Sigmoid colon (tissue), 7 donors: Measurements from ENCODE around the gene TNS1. TPM values are rescaled to one million over a fixed set of nuclear protein-coding genes. Genes with fewer than 3 reads are reported as not detected.
A peak's percentile ranks its signal among the peaks of the same experiment; 100 is the strongest.

Source experiments
- DNase-seq: peaks from one replicate; pipeline ENCODE4 v3.0.0-alpha.2; 2019
- H3K27ac ChIP-seq, 4 donors: fragments of 200-600 bp; sonication (generic); one replicate each; pipeline ENCODE4 v1.5.1; 2016 to 2019; ENCODE audit warnings: mild to moderate bottlenecking in 1 of 4
- H3K27me3 ChIP-seq, 3 donors: fragments of 200-600 bp; sonication (generic); one replicate each; pipeline ENCODE4 v1.5.1; 2019; ENCODE audit warnings: mild to moderate bottlenecking in 1 of 3
- H3K36me3 ChIP-seq, 4 donors: fragments of 200-600 bp; sonication (generic); one replicate each; pipeline ENCODE4 v1.5.1; 2016 to 2019
- H3K4me1 ChIP-seq, 4 donors: fragments of 200-600 bp; sonication (generic); one replicate each; pipeline ENCODE4 v1.5.1; 2017 to 2019
- H3K4me3 ChIP-seq, 4 donors: fragments of 200-600 bp; sonication (generic); one replicate each; pipeline ENCODE4 v1.5.1; 2017 to 2019; ENCODE audit warnings: mild to moderate bottlenecking in 2 of 4, moderate library complexity in 1 of 4
- H3K9me3 ChIP-seq, 4 donors: fragments of 200-600 bp in 3 of 4; sonication (generic) in 3 of 4; one replicate each; pipeline versions ENCODE4 v1.5.1 to v1.6.1; 2013 to 2019
- EP300 ChIP-seq, 4 donors: sonication (generic); formaldehyde crosslinking; IDR thresholded peaks; one replicate each; pipeline ENCODE4 v1.6.1; 2017; ENCODE audit warnings: antibody characterized with exemption in 4 of 4
- POLR2A ChIP-seq, 2 donors: fragments of 450-650 bp; IDR thresholded peaks; one replicate each; pipeline ENCODE4 v1.6.1; 2016; ENCODE audit warnings: antibody characterized with exemption in 2 of 2, mild to moderate bottlenecking in 2 of 2, moderate library complexity in 2 of 2
- POLR2AphosphoS5 ChIP-seq, 4 donors: sonication (generic); formaldehyde crosslinking; IDR thresholded peaks; one replicate each; pipeline ENCODE4 v1.6.1; 2017; ENCODE audit warnings: antibody characterized with exemption in 4 of 4
- WGBS, 2 donors: extraction: QIAGEN DNeasy Blood & Tissue Kit; methylation state at CpG; one replicate each; pipeline ENCODE4 v1.1.7; 2013; 5-methylcytosine and 5-hydroxymethylcytosine counted together
- intact Hi-C: fragments of 100-400 bp; cut with DNase I; formaldehyde crosslinking; loops from one replicate; pipeline ENCODE4 v1.15.1; 2023
- polyA plus RNA-seq, 3 donors: library from polyadenylated mRNA; stranded (reverse); fragments of 200-250 nt; gene quantifications; one replicate each; pipeline ENCODE4 v1.2.3, GENCODE V29; 2013
- total RNA-seq, 4 donors: library from RNA; depleted of rRNA; stranded (reverse); fragments of >200 nt; gene quantifications; one replicate each; pipeline ENCODE4 v1.1.0, GENCODE V29; 2016
- TF ChIP-seq, protein P1 (sequence below), 4 experiments: fragments of 450-650 bp in 3 of 4; fragments of 200-600 bp in 1 of 4; IDR thresholded peaks; one replicate each; pipeline ENCODE4 v1.5.1; 2016 to 2019; ENCODE audit warnings: antibody characterized with exemption in 4 of 4, mild to moderate bottlenecking in 3 of 4, moderate library complexity in 2 of 4
- donor health status: healthy with polysubstance abuse.
- donor health status: Bipolar disorder and iron deficiency.
- donor health status: healthy.

The TNS1 gene
- total and polyA plus RNA-seq, 7 donors, result 3.7 to 1,607 (median 444) TPM

DNA sequence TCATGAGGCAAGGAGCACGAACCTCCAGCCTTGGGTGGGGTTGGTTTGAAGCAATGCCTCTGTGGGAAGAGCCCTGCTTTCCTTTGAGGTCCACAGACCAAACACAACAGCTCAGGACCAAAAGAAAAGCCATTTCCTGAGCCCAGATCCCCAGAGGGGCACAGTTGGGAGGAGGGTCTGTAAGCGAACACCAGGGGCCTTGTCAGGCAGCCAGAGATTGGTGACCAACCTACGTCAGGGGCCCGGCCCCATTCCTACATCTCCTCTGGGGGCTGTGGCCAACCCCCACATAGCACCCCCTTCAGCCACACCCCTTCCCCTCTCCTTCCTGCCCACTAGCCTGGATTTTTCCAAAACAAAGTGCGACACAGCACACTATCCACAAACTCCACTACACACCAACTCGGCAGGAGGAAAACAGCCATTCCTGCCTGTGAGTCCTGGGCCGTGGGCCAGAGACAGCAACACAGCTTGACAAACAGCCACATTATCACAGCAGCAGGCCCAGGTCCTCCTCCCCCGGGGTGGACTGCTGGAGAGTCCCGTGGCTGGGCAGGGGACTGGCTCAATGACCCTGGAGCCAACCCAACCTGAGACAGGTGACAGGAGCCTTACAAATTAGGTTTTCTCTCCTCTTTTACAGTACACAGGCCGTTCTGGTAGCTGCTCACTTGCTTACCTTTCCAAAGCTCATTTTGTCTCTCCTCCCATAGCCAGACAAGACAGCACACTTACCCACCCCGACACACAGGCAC, 98.8 kb downstream of the TNS1 start:
- H3K9me3 ChIP-seq, result no peaks in the 10 kb centered on the region
- no peaks in the 10 kb centered on the region for H3K27me3 ChIP-seq
- H3K27ac ChIP-seq, result peak overlapping the region; percentile 94 to 98 (median 98)
- TF ChIP-seq EP300 (IDR thresholded peaks at IDR 0.05) (peak in 1 of 4 donors; percentile 8), POLR2AphosphoS5 (IDR thresholded peaks at IDR 0.05) (peak; percentile 75 to 81 (median 80)), POLR2A (IDR thresholded peaks at IDR 0.05) (no peak)
- peak overlapping the region in 2 of 4 donors; percentile 7 to 16 for H3K4me3 ChIP-seq
- H3K36me3 ChIP-seq, result peaks cover 0 to 48% (median 29%) of the 10 kb centered on the region in 4 donors
- intact Hi-C loops, result loop anchor here (2.0 kb wide), 1 partner anchor 37 kb away; no protein-coding TSS in a partner anchor
- DNase-seq, result peak; percentile 94
- H3K4me1 ChIP-seq, result peaks cover 0 to 100% (median 100%) of the 10 kb centered on the region in 4 donors
- WGBS, 2 donors, result 39 to 42% methylated on average over 11 of the region's 11 CpGs

DNA sequence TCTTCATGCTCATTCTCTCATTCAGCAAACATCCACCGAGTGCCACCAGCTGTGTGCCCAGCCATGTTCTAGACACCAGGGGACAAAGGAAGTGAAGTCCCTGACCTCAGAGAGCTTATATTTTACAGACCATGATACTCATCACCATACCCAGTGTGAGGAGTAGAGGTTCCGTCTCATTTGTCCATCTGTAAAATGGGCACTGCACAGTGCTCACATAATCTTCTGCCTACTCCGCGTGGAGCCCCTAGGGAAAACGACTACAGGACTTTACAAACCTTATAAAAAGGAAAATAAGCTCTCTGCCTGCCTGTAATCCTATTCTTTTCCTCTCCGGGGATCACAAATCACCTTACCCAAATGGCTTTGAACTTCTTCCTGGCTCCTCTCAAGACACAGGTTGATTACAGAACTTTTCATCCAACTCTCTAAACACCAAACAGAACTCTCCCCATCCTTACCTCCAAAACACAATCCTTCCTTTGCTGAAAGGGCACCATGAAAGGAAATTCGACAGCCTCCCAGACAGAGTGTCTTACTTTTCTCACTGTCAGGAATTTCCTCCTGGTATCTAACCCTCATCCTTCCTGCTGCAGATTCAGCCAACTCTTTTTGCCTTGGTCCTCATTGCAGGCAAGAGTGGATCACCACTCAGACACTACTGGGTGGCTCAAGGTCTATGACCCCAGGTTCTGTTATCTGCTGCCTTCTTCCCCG, 99.5 kb downstream of the TNS1 start:
- DNase-seq, result no peak
- peaks cover 0 to 50% (median 32%) of the 10 kb centered on the region in 4 donors for H3K36me3 ChIP-seq
- TF ChIP-seq, protein P1, sequence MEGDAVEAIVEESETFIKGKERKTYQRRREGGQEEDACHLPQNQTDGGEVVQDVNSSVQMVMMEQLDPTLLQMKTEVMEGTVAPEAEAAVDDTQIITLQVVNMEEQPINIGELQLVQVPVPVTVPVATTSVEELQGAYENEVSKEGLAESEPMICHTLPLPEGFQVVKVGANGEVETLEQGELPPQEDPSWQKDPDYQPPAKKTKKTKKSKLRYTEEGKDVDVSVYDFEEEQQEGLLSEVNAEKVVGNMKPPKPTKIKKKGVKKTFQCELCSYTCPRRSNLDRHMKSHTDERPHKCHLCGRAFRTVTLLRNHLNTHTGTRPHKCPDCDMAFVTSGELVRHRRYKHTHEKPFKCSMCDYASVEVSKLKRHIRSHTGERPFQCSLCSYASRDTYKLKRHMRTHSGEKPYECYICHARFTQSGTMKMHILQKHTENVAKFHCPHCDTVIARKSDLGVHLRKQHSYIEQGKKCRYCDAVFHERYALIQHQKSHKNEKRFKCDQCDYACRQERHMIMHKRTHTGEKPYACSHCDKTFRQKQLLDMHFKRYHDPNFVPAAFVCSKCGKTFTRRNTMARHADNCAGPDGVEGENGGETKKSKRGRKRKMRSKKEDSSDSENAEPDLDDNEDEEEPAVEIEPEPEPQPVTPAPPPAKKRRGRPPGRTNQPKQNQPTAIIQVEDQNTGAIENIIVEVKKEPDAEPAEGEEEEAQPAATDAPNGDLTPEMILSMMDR (IDR thresholded peaks at IDR 0.05), result no peak
- TF ChIP-seq EP300 (IDR thresholded peaks at IDR 0.05) (no peak), POLR2A (IDR thresholded peaks at IDR 0.05) (no peak), POLR2AphosphoS5 (IDR thresholded peaks at IDR 0.05) (peak in 1 of 4 donors; percentile 48)
- H3K4me3 ChIP-seq, result peak overlapping the region in 2 of 4 donors; percentile 7 to 16
- H3K4me1 ChIP-seq, result peaks cover 0 to 100% (median 100%) of the 10 kb centered on the region in 4 donors
- intact Hi-C loops, result loop anchor here (2.0 kb wide), 1 partner anchor 38 kb away; no protein-coding TSS in a partner anchor
- peak overlapping the region; percentile 94 to 98 (median 98) for H3K27ac ChIP-seq
- H3K27me3 ChIP-seq, result no peaks in the 10 kb centered on the region
- WGBS, 2 donors, result 75 to 76% methylated on average over 8 of the region's 8 CpGs
- no peaks in the 10 kb centered on the region for H3K9me3 ChIP-seq

DNA sequence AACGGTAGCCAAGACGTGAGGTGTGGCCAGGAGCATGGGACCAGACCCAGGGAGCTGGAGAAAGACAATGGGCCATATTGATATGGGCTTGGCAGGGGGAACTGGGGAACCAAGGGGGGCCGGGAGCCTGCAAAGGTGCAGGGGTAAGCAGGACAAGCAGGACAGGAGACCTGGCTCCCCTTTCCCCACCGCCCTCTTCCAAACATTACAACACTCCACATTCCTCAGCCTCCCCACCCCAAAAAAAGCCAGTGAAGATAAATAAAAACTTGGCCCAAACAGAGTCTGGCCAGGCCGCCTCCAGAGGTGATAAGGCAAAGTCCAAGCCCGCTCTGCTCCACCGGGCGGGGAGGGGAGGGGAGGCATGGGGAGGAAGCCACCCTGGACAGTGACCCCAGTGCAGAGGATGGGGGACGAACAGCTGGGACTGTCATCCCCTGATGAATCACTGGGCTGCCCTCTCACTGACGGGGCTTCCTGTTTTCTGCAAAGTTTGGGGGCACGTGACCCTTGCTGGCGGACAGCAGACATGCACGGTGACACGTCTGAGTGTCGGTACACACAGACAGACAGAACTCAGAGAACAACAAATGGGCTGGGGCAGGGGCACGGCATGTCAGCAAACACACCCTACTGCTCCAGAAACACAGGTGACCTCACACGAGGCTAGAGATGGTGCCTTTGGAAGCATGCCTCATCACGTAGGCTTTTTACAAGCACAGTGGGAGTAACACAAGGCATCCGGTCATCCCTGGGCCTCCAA, 100.2 kb downstream of the TNS1 start:
- no peaks in the 10 kb centered on the region for H3K27me3 ChIP-seq
- peaks cover 4 to 57% (median 37%) of the 10 kb centered on the region in 4 donors for H3K36me3 ChIP-seq
- TF ChIP-seq, protein P1 (IDR thresholded peaks at IDR 0.05), result no peak
- TF ChIP-seq POLR2AphosphoS5 (IDR thresholded peaks at IDR 0.05), result peak; percentile 61 to 80 (median 68)
- TF ChIP-seq POLR2A (IDR thresholded peaks at IDR 0.05), result no peak
- TF ChIP-seq EP300 (IDR thresholded peaks at IDR 0.05), result peak in 2 of 4 donors; percentile 37 to 73
- intact Hi-C loops, result loop anchor here (2.0 kb wide), 1 partner anchor 38 kb away; no protein-coding TSS in a partner anchor
- H3K4me1 ChIP-seq, result peaks cover 0 to 100% (median 100%) of the 10 kb centered on the region in 4 donors
- peak overlapping the region in 1 of 4 donors; percentile 16 for H3K4me3 ChIP-seq
- H3K27ac ChIP-seq, result peak overlapping the region; percentile 94 to 98 (median 98)
- 7 to 26% methylated on average over 19 of the region's 19 CpGs for WGBS, 2 donors
- DNase-seq, result peak; percentile 95
- H3K9me3 ChIP-seq, result no peaks in the 10 kb centered on the region

DNA sequence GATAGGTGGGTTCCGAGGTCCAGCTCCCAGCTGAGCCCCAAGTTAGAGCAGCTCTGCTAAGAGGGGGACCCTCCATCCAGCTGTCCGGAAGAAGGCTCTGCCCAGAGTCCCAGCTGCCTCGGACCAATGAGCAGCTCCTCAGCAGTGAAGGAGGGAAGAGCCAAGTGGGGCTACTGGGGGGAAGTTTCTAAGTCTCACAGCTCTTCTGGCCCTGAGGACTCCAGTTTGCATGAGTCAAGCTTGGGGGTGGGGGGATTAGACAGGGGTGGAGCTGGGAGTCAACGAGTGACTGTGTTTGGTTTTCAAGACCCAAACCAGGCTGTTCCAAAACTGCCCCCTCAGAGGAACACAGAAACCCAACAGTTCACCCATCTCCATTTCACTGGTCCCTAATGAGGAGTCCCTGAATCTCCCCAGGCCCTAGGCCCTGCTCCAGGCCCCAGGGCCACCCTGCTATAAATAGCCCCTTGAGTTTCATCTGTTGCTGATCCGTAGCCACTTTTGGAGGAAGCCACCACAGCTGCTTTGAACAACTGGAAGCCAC, 100.9 kb downstream of the TNS1 start:
- Histone ChIP-seq H3K27me3 (no peaks in the 10 kb centered on the region), H3K9me3 (no peaks in the 10 kb centered on the region), H3K36me3 (peaks cover 10 to 64% (median 44%) of the 10 kb centered on the region in 4 donors), H3K27ac (peak overlapping the region; percentile 94 to 98 (median 98)), H3K4me1 (peaks cover 0 to 100% (median 100%) of the 10 kb centered on the region in 4 donors), H3K4me3 (peak overlapping the region in 1 of 4 donors; percentile 16)
- 40 to 63% methylated on average over 5 of the region's 5 CpGs for WGBS, 2 donors
- DNase-seq, result peak; percentile 88
- TF ChIP-seq POLR2A (IDR thresholded peaks at IDR 0.05) (no peak), POLR2AphosphoS5 (IDR thresholded peaks at IDR 0.05) (no peak), EP300 (IDR thresholded peaks at IDR 0.05) (no peak)
- intact Hi-C loops, result loop anchor here (2.0 kb wide), 1 partner anchor 39 kb away; no protein-coding TSS in a partner anchor

DNA sequence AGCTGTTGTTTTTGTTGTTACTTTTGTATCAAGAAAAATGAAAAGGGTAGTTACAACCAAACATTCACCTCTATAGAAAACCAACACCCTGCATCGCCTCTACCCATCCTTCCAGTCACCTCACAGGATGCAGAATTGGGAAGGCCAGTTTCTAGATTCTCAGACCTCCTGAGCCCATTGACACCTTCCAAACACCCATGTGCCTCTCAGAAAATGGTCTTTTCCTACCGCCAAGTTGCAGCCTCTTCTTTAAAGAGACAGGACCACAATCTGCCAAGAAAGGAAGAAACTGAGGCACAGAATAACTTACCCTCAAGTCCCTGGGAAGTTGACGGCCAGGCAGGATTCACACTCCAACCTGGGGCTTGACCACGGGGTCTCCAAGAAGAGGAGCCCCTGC, 101.4 kb downstream of the TNS1 start:
- Histone ChIP-seq H3K27ac (peak overlapping the region; percentile 94 to 98 (median 98)), H3K4me1 (peaks cover 0 to 100% (median 96%) of the 10 kb centered on the region in 4 donors), H3K9me3 (no peaks in the 10 kb centered on the region), H3K36me3 (peaks cover 14 to 69% (median 47%) of the 10 kb centered on the region in 4 donors), H3K27me3 (no peaks in the 10 kb centered on the region), H3K4me3 (no peak overlapping the region)
- DNase-seq, result no peak
- intact Hi-C loops, result no loop called here
- TF ChIP-seq POLR2AphosphoS5 (IDR thresholded peaks at IDR 0.05) (no peak), POLR2A (IDR thresholded peaks at IDR 0.05) (no peak), EP300 (IDR thresholded peaks at IDR 0.05) (no peak)
- TF ChIP-seq, protein P1 (IDR thresholded peaks at IDR 0.05), result no peak
- WGBS, 2 donors, result 86 to 88% methylated on average over 4 of the region's 4 CpGs
